HepG2 (cell line): ENCODE data around the gene SLC13A3. TPM values are rescaled to one million over a fixed set of nuclear protein-coding genes. Genes with fewer than 3 reads are reported as not detected.
A peak's percentile ranks its signal among the peaks of the same experiment; 100 is the strongest.

ENCODE experiments used
- BATF2 ChIP-seq: sonication (generic); formaldehyde crosslinking; IDR thresholded peaks from 2 replicates; pipeline ENCODE4 v1.8.0; 2022; ENCODE audit warnings: mild to moderate bottlenecking, missing genetic modification reagents, moderate library complexity
- CEBPG ChIP-seq: IDR thresholded peaks from 2 replicates; pipeline ENCODE4 v1.6.1; 2016
- ELF4 ChIP-seq: sonication (generic); formaldehyde crosslinking; IDR thresholded peaks from 2 replicates; pipeline ENCODE4 v1.5.0; 2020; ENCODE audit warnings: missing genetic modification reagents, mild to moderate bottlenecking, moderate library complexity, borderline replicate concordance
- ERF ChIP-seq: IDR thresholded peaks from 2 replicates; pipeline ENCODE4 v1.6.1; 2018; ENCODE audit warnings: missing biosample characterization, missing genetic modification reagents
- FOXK1 ChIP-seq: sonication (generic); formaldehyde crosslinking; IDR thresholded peaks from 2 replicates; pipeline ENCODE4 v1.4.0; 2020; ENCODE audit warnings: low read depth, missing genetic modification reagents, borderline replicate concordance
- HMG20B ChIP-seq: conservative IDR thresholded peaks from 2 replicates; pipeline ENCODE4 v1.6.1; 2016; ENCODE audit warnings: missing genetic modification reagents, missing compliant biosample characterization
- KLF16 ChIP-seq, 2 experiments: sonication (generic) in 1 of 2; formaldehyde crosslinking in 1 of 2; IDR thresholded peaks; 2 replicates each; pipeline versions ENCODE4 v1.6.1 to v1.8.0; 2016 to 2023; ENCODE audit warnings: missing genetic modification reagents in 2 of 2, missing compliant biosample characterization in 1 of 2
- MIER3 ChIP-seq: IDR thresholded peaks from 2 replicates; pipeline ENCODE4 v1.6.1; 2016; ENCODE audit warnings: missing compliant biosample characterization, borderline replicate concordance
- MZF1 ChIP-seq: sonication (generic); formaldehyde crosslinking; IDR thresholded peaks from 2 replicates; pipeline ENCODE4 v1.8.1; 2023; ENCODE audit warnings: mild to moderate bottlenecking, missing genetic modification reagents, borderline replicate concordance
- NCOA5 ChIP-seq: sonication (generic); formaldehyde crosslinking; IDR thresholded peaks from 2 replicates; pipeline ENCODE4 v1.4.0; 2020; ENCODE audit warnings: missing genetic modification reagents
- ONECUT2 ChIP-seq: sonication (generic); formaldehyde crosslinking; IDR thresholded peaks from 2 replicates; pipeline ENCODE4 v1.4.0; 2020; ENCODE audit warnings: missing genetic modification reagents
- REL ChIP-seq: sonication (generic); formaldehyde crosslinking; conservative IDR thresholded peaks from 2 replicates; pipeline ENCODE4 v1.8.0; 2022; ENCODE audit warnings: mild to moderate bottlenecking, missing genetic modification reagents, moderate library complexity
- SIN3B ChIP-seq: fragments of 150-350 bp; IDR thresholded peaks from 2 replicates; pipeline ENCODE4 v1.6.1; 2014; ENCODE audit warnings: low read length
- SNRNP70 ChIP-seq: fragments of 200-400 bp; formaldehyde crosslinking; IDR thresholded peaks from 2 replicates; pipeline ENCODE4 v1.6.1; 2017; ENCODE audit warnings: mild to moderate bottlenecking, low read depth, low read length, moderate library complexity
- SRY ChIP-seq: sonication (generic); formaldehyde crosslinking; IDR thresholded peaks from 2 replicates; pipeline ENCODE4 v1.8.0; 2022; ENCODE audit warnings: mild to moderate bottlenecking, missing genetic modification reagents
- ZBTB3 ChIP-seq: sonication (generic); formaldehyde crosslinking; IDR thresholded peaks from 2 replicates; pipeline ENCODE4 v1.4.0; 2020; ENCODE audit warnings: low read depth, mild to moderate bottlenecking, moderate library complexity, missing genetic modification reagents, borderline replicate concordance
- ZNF274 ChIP-seq: sonication (generic); formaldehyde crosslinking; IDR thresholded peaks from 2 replicates; pipeline ENCODE4 v1.5.1; 2020; ENCODE audit warnings: mild to moderate bottlenecking, missing genetic modification reagents
- ZNF44 ChIP-seq: sonication (generic); formaldehyde crosslinking; IDR thresholded peaks from 2 replicates; pipeline ENCODE4 v1.5.1; 2020; ENCODE audit warnings: mild to moderate bottlenecking, missing genetic modification reagents
- ZNF557 ChIP-seq: sonication (generic); formaldehyde crosslinking; IDR thresholded peaks from 2 replicates; pipeline ENCODE4 v1.4.0; 2020; ENCODE audit warnings: missing genetic modification reagents
- ZNF562 ChIP-seq: sonication (generic); formaldehyde crosslinking; IDR thresholded peaks from 2 replicates; pipeline ENCODE4 v1.8.0; 2022; ENCODE audit warnings: missing genetic modification reagents, borderline replicate concordance
- ZNF564 ChIP-seq: sonication (generic); formaldehyde crosslinking; IDR thresholded peaks from 2 replicates; pipeline ENCODE4 v1.8.1; 2023; ENCODE audit warnings: mild to moderate bottlenecking, missing genetic modification reagents
- ZNF761 ChIP-seq: sonication (generic); formaldehyde crosslinking; conservative IDR thresholded peaks from 2 replicates; pipeline ENCODE4 v1.4.0; 2020; ENCODE audit warnings: mild to moderate bottlenecking, missing genetic modification reagents
- ZNF780A ChIP-seq: sonication (generic); formaldehyde crosslinking; IDR thresholded peaks from 2 replicates; pipeline ENCODE4 v1.8.0; 2022; ENCODE audit warnings: mild to moderate bottlenecking, missing genetic modification reagents, moderate library complexity
- ZNF788 ChIP-seq: sonication (generic); formaldehyde crosslinking; IDR thresholded peaks from 2 replicates; pipeline ENCODE4 v1.5.0; 2020; ENCODE audit warnings: mild to moderate bottlenecking, missing genetic modification reagents, borderline replicate concordance
- ZNF850 ChIP-seq: sonication (generic); formaldehyde crosslinking; conservative IDR thresholded peaks from 2 replicates; pipeline ENCODE4 v1.9.0; 2021; ENCODE audit warnings: mild to moderate bottlenecking, missing genetic modification reagents
- polyA plus RNA-seq, 8 experiments: library from polyadenylated mRNA; depleted of rRNA in 3 of 8; stranded (reverse) in 7 of 8; unstranded in 1 of 8; fragments of >200 nt; fragmentation: Illumina TruSeq in 4 of 8; extraction: Trizol in 4 of 8; gene quantifications; 2 replicates each; pipeline versions ENCODE4 v1.2.1 to v1.2.3, GENCODE V29; 2011 to 2016; ENCODE audit warnings: low read depth in 4 of 8, missing spikeins in 1 of 8, mixed read lengths in 1 of 8; ENCODE audit not compliant: insufficient read depth in 1 of 8
- total RNA-seq, 5 experiments: library from RNA; depleted of rRNA; stranded (reverse); fragments of >200 nt; fragmentation: Illumina TruSeq; extraction: Trizol; gene quantifications; 2 replicates each; pipeline ENCODE4 v1.2.3, GENCODE V29; 2016; ENCODE audit warnings: low read depth in 1 of 5
- TF ChIP-seq, protein P1 (sequence below): sonication (generic); formaldehyde crosslinking; conservative IDR thresholded peaks from 2 replicates; pipeline ENCODE4 v1.8.0; 2022; ENCODE audit warnings: low read depth, missing genetic modification reagents
- TF ChIP-seq, protein P2 (sequence below): sonication (generic); formaldehyde crosslinking; IDR thresholded peaks from 2 replicates; pipeline ENCODE4; 2020; ENCODE audit warnings: missing genetic modification reagents, mild to moderate bottlenecking, borderline replicate concordance

The SLC13A3 gene
- total and polyA plus RNA-seq, 2 of the 13 experiments (the other 11 are each of a cell fraction or from before 2014, with no cell fraction given): 66.5 to 76.0 TPM

GRCh38 chr20:46666818-46667515 lies 15.7 kb upstream of the SLC13A3 start (continued):
- TF ChIP-seq, protein P1, sequence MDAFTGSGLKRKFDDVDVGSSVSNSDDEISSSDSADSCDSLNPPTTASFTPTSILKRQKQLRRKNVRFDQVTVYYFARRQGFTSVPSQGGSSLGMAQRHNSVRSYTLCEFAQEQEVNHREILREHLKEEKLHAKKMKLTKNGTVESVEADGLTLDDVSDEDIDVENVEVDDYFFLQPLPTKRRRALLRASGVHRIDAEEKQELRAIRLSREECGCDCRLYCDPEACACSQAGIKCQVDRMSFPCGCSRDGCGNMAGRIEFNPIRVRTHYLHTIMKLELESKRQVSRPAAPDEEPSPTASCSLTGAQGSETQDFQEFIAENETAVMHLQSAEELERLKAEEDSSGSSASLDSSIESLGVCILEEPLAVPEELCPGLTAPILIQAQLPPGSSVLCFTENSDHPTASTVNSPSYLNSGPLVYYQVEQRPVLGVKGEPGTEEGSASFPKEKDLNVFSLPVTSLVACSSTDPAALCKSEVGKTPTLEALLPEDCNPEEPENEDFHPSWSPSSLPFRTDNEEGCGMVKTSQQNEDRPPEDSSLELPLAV (CRISPR knock-in tag): no peak
- peak; percentile 94 for TF ChIP-seq ZNF564
- no peak; the same call in 1 of the 2 replicates for TF ChIP-seq ZNF850 (CRISPR knock-in tag)
- no peak for TF ChIP-seq ZNF562 (CRISPR knock-in tag)
- peak; percentile 75; the same call in 1 of the 2 replicates for TF ChIP-seq ZNF274 (CRISPR knock-in tag)
- TF ChIP-seq ZNF557 (CRISPR knock-in tag): peak; percentile 97
- TF ChIP-seq ONECUT2 (CRISPR knock-in tag): peak; percentile 93
- TF ChIP-seq MIER3 (CRISPR knock-in tag): peak; percentile 99
- peak; percentile 84 for TF ChIP-seq REL (CRISPR knock-in tag)
- no peak for TF ChIP-seq MZF1
- TF ChIP-seq HMG20B (CRISPR knock-in tag): peak; percentile 99
- TF ChIP-seq ZNF761 (CRISPR knock-in tag): peak; percentile 86; the same call in 1 of the 2 replicates
- peak; percentile 100 for TF ChIP-seq ERF
- TF ChIP-seq, protein P2, sequence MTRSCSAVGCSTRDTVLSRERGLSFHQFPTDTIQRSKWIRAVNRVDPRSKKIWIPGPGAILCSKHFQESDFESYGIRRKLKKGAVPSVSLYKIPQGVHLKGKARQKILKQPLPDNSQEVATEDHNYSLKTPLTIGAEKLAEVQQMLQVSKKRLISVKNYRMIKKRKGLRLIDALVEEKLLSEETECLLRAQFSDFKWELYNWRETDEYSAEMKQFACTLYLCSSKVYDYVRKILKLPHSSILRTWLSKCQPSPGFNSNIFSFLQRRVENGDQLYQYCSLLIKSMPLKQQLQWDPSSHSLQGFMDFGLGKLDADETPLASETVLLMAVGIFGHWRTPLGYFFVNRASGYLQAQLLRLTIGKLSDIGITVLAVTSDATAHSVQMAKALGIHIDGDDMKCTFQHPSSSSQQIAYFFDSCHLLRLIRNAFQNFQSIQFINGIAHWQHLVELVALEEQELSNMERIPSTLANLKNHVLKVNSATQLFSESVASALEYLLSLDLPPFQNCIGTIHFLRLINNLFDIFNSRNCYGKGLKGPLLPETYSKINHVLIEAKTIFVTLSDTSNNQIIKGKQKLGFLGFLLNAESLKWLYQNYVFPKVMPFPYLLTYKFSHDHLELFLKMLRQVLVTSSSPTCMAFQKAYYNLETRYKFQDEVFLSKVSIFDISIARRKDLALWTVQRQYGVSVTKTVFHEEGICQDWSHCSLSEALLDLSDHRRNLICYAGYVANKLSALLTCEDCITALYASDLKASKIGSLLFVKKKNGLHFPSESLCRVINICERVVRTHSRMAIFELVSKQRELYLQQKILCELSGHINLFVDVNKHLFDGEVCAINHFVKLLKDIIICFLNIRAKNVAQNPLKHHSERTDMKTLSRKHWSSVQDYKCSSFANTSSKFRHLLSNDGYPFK: no peak
- peak; percentile 35; the same call in 1 of the 2 replicates for TF ChIP-seq SIN3B
- TF ChIP-seq KLF16 (CRISPR knock-in tag; IDR thresholded peaks at IDR 0.05): peak in 1 of 2 experiments; percentile 100; a peak in 2 of 4 replicates
- no peak; the same call in 1 of the 2 replicates for TF ChIP-seq BATF2
- TF ChIP-seq SRY (CRISPR knock-in tag): peak; percentile 92; the same call in 1 of the 2 replicates
- TF ChIP-seq CEBPG (CRISPR knock-in tag): peak; percentile 100
- peak; percentile 99 for TF ChIP-seq ZNF788 (CRISPR knock-in tag)
- TF ChIP-seq ZNF780A (CRISPR knock-in tag): peak; percentile 90; the same call in 1 of the 2 replicates
- 0 out of 2 replicates have a peak, but pooled peaks have one; percentile 44 for TF ChIP-seq ELF4 (CRISPR knock-in tag)
- peak; percentile 98; the same call in 1 of the 2 replicates for TF ChIP-seq ZBTB3 (CRISPR knock-in tag)
- TF ChIP-seq ZNF44 (CRISPR knock-in tag): peak; percentile 98
- peak; percentile 97; the same call in 1 of the 2 replicates for TF ChIP-seq NCOA5 (CRISPR knock-in tag)
- TF ChIP-seq SNRNP70: no peak
- peak; percentile 99 for TF ChIP-seq FOXK1 (CRISPR knock-in tag)
